Loucy (cell line): ENCODE measurements around the gene PI3.

Source experiments
- H2AFZ ChIP-seq: fragments of 200-600 bp; sonication (generic); 2 replicates; pipeline ENCODE4 v1.6.0; 2016; ENCODE audit warnings: antibody characterized with exemption, mild to moderate bottlenecking, low read length, moderate library complexity
- H3F3A ChIP-seq: fragments of 200-600 bp; 2 replicates; pipeline ENCODE4 v1.6.0; 2016; ENCODE audit warnings: antibody characterized with exemption, low read depth, mild to moderate bottlenecking
- H3K27me3 ChIP-seq: fragments of 200-600 bp; sonication (generic); 2 replicates; pipeline ENCODE4 v1.6.1; 2014; ENCODE audit warnings: low read length, mild to moderate bottlenecking; ENCODE audit not compliant: insufficient read depth, poor library complexity, severe bottlenecking
- H3K36me3 ChIP-seq: fragments of 200-600 bp; sonication (generic); 2 replicates; pipeline ENCODE4 v1.6.1; 2016; ENCODE audit warnings: low read length; ENCODE audit not compliant: insufficient read depth
- H3K4me1 ChIP-seq: fragments of 200-600 bp; sonication (generic); 2 replicates; pipeline ENCODE4 v1.5.1; 2014; ENCODE audit warnings: low read length, mild to moderate bottlenecking; ENCODE audit not compliant: insufficient read depth, poor library complexity, severe bottlenecking
- H3K4me2 ChIP-seq: fragments of 200-600 bp; sonication (generic); 2 replicates; pipeline ENCODE4 v1.6.0; 2014; ENCODE audit warnings: antibody characterized with exemption, low read length, low read depth, mild to moderate bottlenecking; ENCODE audit not compliant: poor library complexity, severe bottlenecking
- H3K4me3 ChIP-seq: fragments of 200-600 bp; sonication (generic); 2 replicates; pipeline ENCODE4 v1.5.1; 2014; ENCODE audit warnings: low read length, mild to moderate bottlenecking, mixed read lengths; ENCODE audit not compliant: poor library complexity, severe bottlenecking
- H3K79me2 ChIP-seq: fragments of 200-600 bp; sonication (generic); 2 replicates; pipeline ENCODE4 v1.6.1; 2014; ENCODE audit warnings: low read length; ENCODE audit not compliant: insufficient read depth
- H3K9ac ChIP-seq: fragments of 200-600 bp; sonication (generic); 2 replicates; pipeline ENCODE4 v1.6.0; 2014; ENCODE audit warnings: mild to moderate bottlenecking, low read depth, low read length, moderate library complexity; ENCODE audit not compliant: poor library complexity, severe bottlenecking
- H3K9me2 ChIP-seq: fragments of 200-600 bp; sonication (generic); replicated peaks from 2 replicates; pipeline ENCODE4 v1.6.1; 2016; ENCODE audit warnings: low read depth, low read length, mixed read lengths
- H3K9me3 ChIP-seq: fragments of 200-600 bp; sonication (generic); 2 replicates; pipeline ENCODE4 v1.6.1; 2014; ENCODE audit warnings: mild to moderate bottlenecking, antibody characterized with exemption, low read length, low read depth; ENCODE audit not compliant: insufficient read depth
- H4K20me1 ChIP-seq: fragments of 200-600 bp; sonication (generic); 2 replicates; pipeline ENCODE4 v1.6.0; 2014; ENCODE audit warnings: antibody characterized with exemption, low read length, mild to moderate bottlenecking; ENCODE audit not compliant: insufficient read depth, poor library complexity, severe bottlenecking
- CTCF ChIP-seq: fragments of 200-600 bp; sonication (generic); conservative IDR thresholded peaks from 2 replicates; pipeline ENCODE4 v1.5.1; 2014; ENCODE audit warnings: mild to moderate bottlenecking, antibody characterized with exemption, low read length
- EZH2phosphoT487 ChIP-seq: fragments of 200-600 bp; IDR thresholded peaks from 2 replicates; pipeline ENCODE4 v1.6.1; 2018; ENCODE audit warnings: antibody characterized with exemption, mild to moderate bottlenecking, moderate library complexity, borderline replicate concordance

The PI3 gene

GRCh38 chr20:45176526-45177267, 2.0 kb downstream of the PI3 start:
- no peaks in the 10 kb centered on the region for H4K20me1 ChIP-seq
- H3K4me3 ChIP-seq: no peak overlapping the region
- H3K4me1 ChIP-seq: no peaks in the 10 kb centered on the region
- H3K27me3 ChIP-seq: no peaks in the 10 kb centered on the region
- no peak overlapping the region for H2AFZ ChIP-seq
- H3K9ac ChIP-seq: no peak overlapping the region
- TF ChIP-seq CTCF (no peak), EZH2phosphoT487 (no peak)
- H3K79me2 ChIP-seq: no peaks in the 10 kb centered on the region
- no peaks in the 10 kb centered on the region for H3K9me2 ChIP-seq
- H3K9me3 ChIP-seq: no peaks in the 10 kb centered on the region
- H3K4me2 ChIP-seq: no peak overlapping the region
- no peaks in the 10 kb centered on the region for H3F3A ChIP-seq
- no peaks in the 10 kb centered on the region for H3K36me3 ChIP-seq

- Histone ChIP-seq H3K79me2 (no peaks in the 10 kb centered on the region), H3K27me3 (no peaks in the 10 kb centered on the region), H2AFZ (no peak overlapping the region), H3K9ac (no peak overlapping the region), H3K9me2 (no peaks in the 10 kb centered on the region), H3F3A (no peaks in the 10 kb centered on the region), H3K4me2 (no peak overlapping the region), H3K36me3 (no peaks in the 10 kb centered on the region), H3K4me3 (no peak overlapping the region), H3K4me1 (no peaks in the 10 kb centered on the region), H3K9me3 (no peaks in the 10 kb centered on the region), H4K20me1 (no peaks in the 10 kb centered on the region)
- TF ChIP-seq EZH2phosphoT487: no peak
- no peak for TF ChIP-seq CTCF
Observed at GRCh38 chr20:45179166-45179565, 4.5 kb downstream of the PI3 start.

GRCh38 chr20:45181639-45182038, 6.9 kb downstream of the PI3 start:
- Histone ChIP-seq H3K9ac (no peak overlapping the region), H2AFZ (no peak overlapping the region), H3K79me2 (no peaks in the 10 kb centered on the region), H3K4me1 (no peaks in the 10 kb centered on the region), H4K20me1 (no peaks in the 10 kb centered on the region), H3K27me3 (no peaks in the 10 kb centered on the region), H3K4me3 (no peak overlapping the region), H3K9me2 (no peaks in the 10 kb centered on the region), H3K9me3 (no peaks in the 10 kb centered on the region), H3F3A (no peaks in the 10 kb centered on the region), H3K36me3 (no peaks in the 10 kb centered on the region), H3K4me2 (no peak overlapping the region)
- TF ChIP-seq EZH2phosphoT487 (no peak), CTCF (no peak)
